Adipocyte (in vitro differentiated cells): ENCODE results near the gene GAD1.
A peak's percentile ranks its signal among the peaks of the same experiment; 100 is the strongest.

Source experiments
- DNase-seq: peaks from one replicate; pipeline ENCODE4 v3.0.0-alpha.2; 2015; ENCODE audit warnings: low read depth
- H3K27me3 ChIP-seq: replicated peaks from 2 replicates; pipeline ENCODE4 v1.7.0; 2013; ENCODE audit warnings: mild to moderate bottlenecking, low read length, moderate library complexity; ENCODE audit not compliant: control insufficient read depth, insufficient read depth
- H3K36me3 ChIP-seq: 2 replicates; pipeline ENCODE4 v1.7.0; 2013; ENCODE audit warnings: low read length, mild to moderate bottlenecking, moderate library complexity; ENCODE audit not compliant: control insufficient read depth, insufficient read depth, severe bottlenecking
- H3K4me1 ChIP-seq: 2 replicates; pipeline ENCODE4 v1.7.0; 2013; ENCODE audit warnings: mild to moderate bottlenecking, low read length, moderate library complexity; ENCODE audit not compliant: control insufficient read depth, insufficient read depth
- H3K4me3 ChIP-seq: 2 replicates; pipeline ENCODE4 v1.7.0; 2013; ENCODE audit warnings: mild to moderate bottlenecking, low read length, moderate library complexity
- H3K9ac ChIP-seq: 2 replicates; pipeline ENCODE4 v1.7.0; 2013; ENCODE audit warnings: mild to moderate bottlenecking, low read length, moderate library complexity
- H3K9me3 ChIP-seq: 2 replicates; pipeline ENCODE4 v1.7.0; 2013; ENCODE audit warnings: mild to moderate bottlenecking, low read length, moderate library complexity; ENCODE audit not compliant: control insufficient read depth

GAD1 gene

DNA sequence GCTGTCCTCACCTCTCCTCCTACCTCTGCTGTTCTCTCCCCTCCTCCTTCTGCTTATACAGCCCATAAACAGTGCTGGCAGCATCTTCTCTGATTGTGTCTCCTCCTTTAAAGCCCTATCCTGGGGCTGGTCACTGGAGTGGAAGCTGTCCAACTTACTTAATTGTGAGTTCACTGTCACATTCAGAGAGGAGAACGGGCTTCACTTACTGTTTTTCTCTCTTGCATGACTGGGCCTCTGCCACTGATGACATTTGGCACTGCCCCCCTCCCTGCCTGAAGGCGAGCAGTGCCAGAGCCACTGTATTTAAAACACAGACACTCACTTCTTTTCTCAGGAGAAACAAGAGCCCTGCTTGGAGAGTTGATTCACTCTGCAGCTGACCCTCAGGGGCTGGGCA is 12.3 kb downstream of the GAD1 start:
- no peaks in the 10 kb centered on the region for H3K9me3 ChIP-seq
- no peak for DNase-seq
- peaks cover 7% of the 10 kb centered on the region for H3K4me1 ChIP-seq
- H3K4me3 ChIP-seq, result no peak overlapping the region
- peaks cover 42% of the 10 kb centered on the region for H3K27me3 ChIP-seq
- H3K9ac ChIP-seq, result no peak overlapping the region
- H3K36me3 ChIP-seq, result no peaks in the 10 kb centered on the region

DNA sequence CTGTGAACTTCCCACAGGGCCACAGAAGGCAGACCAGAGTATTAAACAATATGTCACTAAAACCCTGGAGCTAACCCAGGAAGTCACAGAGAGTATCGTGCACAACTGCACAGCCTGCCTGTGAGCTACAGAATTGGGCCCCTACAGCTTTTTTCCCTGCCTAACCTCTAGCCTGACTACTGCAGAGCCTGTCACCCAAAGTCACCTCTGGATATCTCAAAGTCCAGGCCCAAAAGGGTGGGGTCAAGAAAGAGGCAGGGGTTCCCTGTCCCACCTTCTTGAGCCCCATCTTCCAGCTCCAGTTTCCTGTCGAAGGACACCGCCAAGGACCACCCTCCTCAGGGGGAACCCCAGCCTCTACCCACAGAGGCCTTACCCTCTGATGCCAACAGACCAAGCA is 13.5 kb downstream of the GAD1 start:
- Histone ChIP-seq H3K27me3 (peaks cover 33% of the 10 kb centered on the region), H3K9ac (no peak overlapping the region), H3K9me3 (no peaks in the 10 kb centered on the region), H3K36me3 (no peaks in the 10 kb centered on the region), H3K4me3 (no peak overlapping the region), H3K4me1 (peaks cover 7% of the 10 kb centered on the region)
- no peak for DNase-seq

DNA sequence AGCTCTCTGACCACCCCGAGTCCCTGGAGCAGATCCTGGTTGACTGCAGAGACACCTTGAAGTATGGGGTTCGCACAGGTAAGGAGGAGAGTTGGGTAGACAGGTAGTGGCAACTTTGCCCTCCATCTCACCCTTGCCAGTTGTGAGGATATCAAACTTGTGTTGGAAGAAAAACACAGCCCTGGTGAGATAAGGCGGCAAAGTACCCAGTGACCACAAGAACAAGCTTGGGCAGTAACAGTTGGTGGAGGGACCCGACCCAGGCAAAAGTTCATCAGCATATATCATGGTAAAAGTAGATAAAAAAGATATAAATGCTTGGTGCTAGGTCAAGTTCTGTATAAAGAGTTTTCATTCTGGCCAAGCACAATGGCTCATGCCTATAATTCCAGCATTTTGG is 14.4 kb downstream of the GAD1 start:
- Histone ChIP-seq H3K36me3 (no peaks in the 10 kb centered on the region), H3K27me3 (peaks cover 25% of the 10 kb centered on the region), H3K4me3 (no peak overlapping the region), H3K9ac (no peak overlapping the region), H3K4me1 (peaks cover 7% of the 10 kb centered on the region), H3K9me3 (no peaks in the 10 kb centered on the region)
- no peak for DNase-seq

DNA sequence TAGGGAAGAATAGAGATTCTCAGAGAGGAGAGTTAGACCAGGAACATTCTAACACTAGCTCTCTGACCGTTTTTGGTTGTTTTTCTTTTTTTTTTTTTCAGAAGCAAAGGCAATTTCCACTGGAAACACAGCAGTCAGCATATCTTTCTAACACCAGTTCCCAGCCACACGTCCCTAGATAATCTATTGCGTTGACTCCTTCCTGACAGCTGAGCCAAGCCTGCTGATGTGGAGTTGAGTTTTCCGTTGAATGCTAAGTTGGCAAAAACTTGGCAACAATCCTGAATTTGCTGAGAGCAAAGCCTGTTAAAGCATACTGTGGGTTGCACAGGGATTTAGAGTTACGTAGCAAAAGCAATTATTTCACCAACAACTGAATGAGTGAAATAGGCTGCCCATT is 19.3 kb downstream of the GAD1 start:
- Histone ChIP-seq H3K36me3 (no peaks in the 10 kb centered on the region), H3K4me3 (no peak overlapping the region), H3K9ac (no peak overlapping the region), H3K27me3 (no peaks in the 10 kb centered on the region), H3K9me3 (no peaks in the 10 kb centered on the region), H3K4me1 (peaks cover 11% of the 10 kb centered on the region)
- DNase-seq, result no peak

DNA sequence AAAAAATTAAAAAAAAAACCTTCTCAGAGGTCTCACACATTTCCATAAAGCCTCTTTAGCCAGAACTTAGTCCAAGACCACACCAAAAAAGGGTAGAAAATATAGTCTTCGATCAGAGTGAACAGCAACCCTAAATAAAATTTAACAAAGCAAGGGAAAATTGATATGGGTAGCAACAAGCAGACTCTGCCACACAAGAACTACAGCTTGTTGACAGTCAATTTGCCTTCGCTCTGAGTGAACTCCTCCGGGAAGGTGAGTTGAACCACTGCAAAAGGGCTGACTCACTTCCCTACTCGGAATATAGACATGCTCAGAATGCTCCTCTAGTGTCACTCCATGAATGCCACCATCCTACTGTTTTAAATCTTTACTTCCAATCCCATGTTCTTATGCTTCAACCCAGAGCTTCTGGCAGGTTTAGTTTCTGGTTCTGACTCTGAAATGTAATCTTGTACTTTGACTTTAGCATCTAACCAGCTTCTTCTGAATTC is 24.1 kb downstream of the GAD1 start:
- H3K9me3 ChIP-seq, result no peaks in the 10 kb centered on the region
- H3K4me3 ChIP-seq, result no peak overlapping the region
- no peaks in the 10 kb centered on the region for H3K27me3 ChIP-seq
- no peak overlapping the region for H3K9ac ChIP-seq
- H3K4me1 ChIP-seq, result peaks cover 13% of the 10 kb centered on the region
- H3K36me3 ChIP-seq, result no peaks in the 10 kb centered on the region
- no peak for DNase-seq

DNA sequence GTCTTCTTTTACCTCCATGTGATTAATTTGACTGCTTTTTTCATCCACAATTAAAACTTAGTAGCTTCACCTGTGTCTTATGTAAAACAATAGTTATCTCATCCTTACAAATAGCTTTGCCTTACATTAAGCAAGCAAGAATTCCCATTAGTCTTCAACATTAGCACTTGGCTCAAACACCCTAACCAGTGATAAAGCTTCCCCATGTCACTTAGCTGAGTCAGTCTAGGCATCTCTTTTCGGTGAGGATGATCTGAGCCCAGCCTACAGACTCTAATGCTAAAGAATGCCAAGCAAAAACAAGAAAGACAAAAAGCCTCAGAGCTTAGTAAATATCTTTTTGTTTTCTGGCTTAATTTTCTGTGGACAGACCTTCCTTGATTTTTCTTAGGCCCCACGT is 26.1 kb downstream of the GAD1 start:
- peaks cover 15% of the 10 kb centered on the region for H3K4me1 ChIP-seq
- no peak overlapping the region for H3K9ac ChIP-seq
- H3K9me3 ChIP-seq, result no peaks in the 10 kb centered on the region
- no peaks in the 10 kb centered on the region for H3K36me3 ChIP-seq
- H3K27me3 ChIP-seq, result no peaks in the 10 kb centered on the region
- no peak overlapping the region for H3K4me3 ChIP-seq
- peak; percentile 20 for DNase-seq

DNA sequence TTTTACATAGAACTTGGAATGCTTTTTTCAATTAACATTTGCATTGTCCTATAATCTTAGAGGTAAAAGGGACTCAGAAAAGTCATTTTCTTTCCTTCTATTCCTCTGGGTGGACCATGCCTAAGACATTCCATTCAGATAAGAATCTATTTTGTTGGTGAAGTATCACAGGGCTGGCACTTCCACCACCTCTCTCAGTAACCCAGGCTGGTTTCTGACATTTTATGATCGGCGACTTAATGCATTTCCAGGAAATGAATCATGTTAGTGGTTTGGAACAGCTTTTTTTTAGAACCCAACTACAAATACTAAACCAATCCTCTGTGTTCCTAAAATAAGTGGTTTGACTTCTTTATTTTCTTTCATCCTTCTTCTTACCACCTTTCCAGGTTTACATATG is 27.0 kb downstream of the GAD1 start:
- DNase-seq, result peak; percentile 27
- no peaks in the 10 kb centered on the region for H3K36me3 ChIP-seq
- no peak overlapping the region for H3K9ac ChIP-seq
- H3K4me3 ChIP-seq, result no peak overlapping the region
- no peaks in the 10 kb centered on the region for H3K9me3 ChIP-seq
- peaks cover 13% of the 10 kb centered on the region for H3K4me1 ChIP-seq
- no peaks in the 10 kb centered on the region for H3K27me3 ChIP-seq

DNA sequence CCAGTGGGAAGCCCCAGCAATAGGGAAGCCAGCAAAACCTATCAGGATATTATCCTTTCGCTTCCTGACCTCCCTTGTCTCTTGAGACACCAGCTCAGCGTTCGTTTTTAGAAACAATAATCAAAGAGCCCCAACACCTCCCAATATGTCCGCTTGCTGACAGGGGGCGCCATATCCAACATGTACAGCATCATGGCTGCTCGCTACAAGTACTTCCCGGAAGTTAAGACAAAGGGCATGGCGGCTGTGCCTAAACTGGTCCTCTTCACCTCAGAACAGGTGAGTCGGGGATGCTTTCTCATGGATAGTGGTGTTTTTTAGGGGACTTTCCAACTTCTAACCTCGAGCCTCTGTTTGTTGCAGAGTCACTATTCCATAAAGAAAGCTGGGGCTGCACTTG is 28.7 kb downstream of the GAD1 start:
- no peak overlapping the region for H3K9ac ChIP-seq
- no peak for DNase-seq

DNA sequence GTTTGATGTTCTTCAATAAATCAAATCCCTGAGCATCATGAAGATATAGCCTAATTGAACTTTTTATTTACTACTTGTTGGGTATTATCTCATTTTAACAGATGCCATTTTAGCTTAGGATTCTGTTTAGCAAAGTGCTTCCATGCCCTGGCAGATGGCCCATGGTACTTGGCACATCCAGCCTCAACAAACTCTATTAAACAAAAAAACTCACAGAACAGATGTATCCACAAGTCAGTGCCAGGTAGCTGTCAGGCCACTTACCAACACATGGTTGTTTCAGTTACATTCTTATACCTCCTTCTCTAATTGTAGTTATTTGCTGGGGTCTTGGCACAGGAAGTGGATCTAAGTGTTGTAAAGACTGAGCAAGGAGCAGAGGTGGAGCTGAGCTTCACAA is 29.6 kb downstream of the GAD1 start:
- H3K27me3 ChIP-seq, result no peaks in the 10 kb centered on the region
- H3K9me3 ChIP-seq, result no peaks in the 10 kb centered on the region
- H3K4me1 ChIP-seq, result peaks cover 15% of the 10 kb centered on the region
- no peak overlapping the region for H3K9ac ChIP-seq
- no peaks in the 10 kb centered on the region for H3K36me3 ChIP-seq
- no peak for DNase-seq
- no peak overlapping the region for H3K4me3 ChIP-seq

More for the DNA sequence above, 28.7 kb downstream of the GAD1 start:
- Histone ChIP-seq H3K4me1 (peaks cover 15% of the 10 kb centered on the region), H3K36me3 (no peaks in the 10 kb centered on the region), H3K27me3 (no peaks in the 10 kb centered on the region), H3K9me3 (no peaks in the 10 kb centered on the region), H3K4me3 (no peak overlapping the region)

DNA sequence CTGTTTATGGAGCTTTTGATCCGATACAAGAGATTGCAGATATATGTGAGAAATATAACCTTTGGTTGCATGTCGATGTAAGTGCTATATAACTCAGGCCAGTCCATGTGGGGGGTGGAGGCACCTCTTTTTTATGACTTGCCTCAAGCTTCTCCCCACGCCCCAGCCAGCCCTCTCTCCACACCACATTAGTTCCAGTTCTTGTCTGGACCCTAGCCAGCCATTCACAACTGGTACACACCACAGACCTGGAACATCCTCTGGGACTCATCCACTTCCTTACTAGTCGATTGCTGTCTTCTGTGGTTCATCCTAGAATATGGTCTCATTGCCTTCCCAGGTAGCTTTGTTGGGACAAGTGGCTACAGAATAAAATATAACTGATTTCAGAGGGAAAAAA is 31.0 kb downstream of the GAD1 start:
- Histone ChIP-seq H3K4me3 (no peak overlapping the region), H3K4me1 (peaks cover 15% of the 10 kb centered on the region), H3K9me3 (no peaks in the 10 kb centered on the region), H3K36me3 (no peaks in the 10 kb centered on the region), H3K27me3 (no peaks in the 10 kb centered on the region), H3K9ac (no peak overlapping the region)
- DNase-seq, result no peak

DNA sequence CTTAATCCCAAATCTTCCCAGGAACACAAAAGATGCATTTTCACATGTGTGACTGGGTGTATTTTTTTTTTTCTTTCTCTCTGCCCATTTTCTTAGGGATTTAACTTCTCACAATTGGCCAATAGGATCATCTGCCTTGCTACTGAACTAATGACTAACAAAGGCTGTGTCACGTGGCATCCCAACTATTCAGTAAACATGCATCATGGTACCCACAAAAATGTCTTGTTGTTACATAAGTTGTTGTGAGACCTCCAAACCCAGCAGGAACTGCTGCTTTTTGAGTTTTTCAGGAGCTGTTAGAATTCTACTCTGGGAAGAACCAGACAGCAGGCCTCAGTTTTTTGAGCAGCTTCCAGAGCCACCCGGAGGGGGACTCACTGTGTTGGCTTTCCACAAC is 31.9 kb downstream of the GAD1 start:
- no peaks in the 10 kb centered on the region for H3K9me3 ChIP-seq
- peaks cover 8% of the 10 kb centered on the region for H3K4me1 ChIP-seq
- H3K27me3 ChIP-seq, result no peaks in the 10 kb centered on the region
- DNase-seq, result no peak
- no peak overlapping the region for H3K9ac ChIP-seq
- no peaks in the 10 kb centered on the region for H3K36me3 ChIP-seq
- H3K4me3 ChIP-seq, result no peak overlapping the region

DNA sequence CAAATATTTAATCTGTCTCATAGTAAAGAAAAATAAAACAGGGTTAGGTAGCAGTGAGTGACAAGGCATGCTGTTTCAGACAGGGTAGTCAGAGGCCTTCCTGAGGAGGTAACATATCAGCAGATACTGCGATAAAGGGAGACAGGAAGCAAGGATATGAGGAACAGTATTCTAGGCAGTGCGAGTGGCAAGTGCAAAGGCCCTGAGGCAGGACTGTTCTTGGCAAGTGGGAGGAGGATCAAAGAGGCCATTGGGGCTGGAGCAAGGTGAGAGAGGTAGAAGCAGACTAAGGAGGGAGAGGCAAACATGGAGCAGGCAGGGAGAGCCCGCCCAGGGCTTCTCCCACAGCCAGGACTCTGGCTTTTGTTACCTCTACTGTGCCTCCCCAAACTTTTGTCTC is 33.6 kb downstream of the GAD1 start:
- no peaks in the 10 kb centered on the region for H3K36me3 ChIP-seq
- no peaks in the 10 kb centered on the region for H3K9me3 ChIP-seq
- no peaks in the 10 kb centered on the region for H3K27me3 ChIP-seq
- H3K4me1 ChIP-seq, result peaks cover 6% of the 10 kb centered on the region
- H3K4me3 ChIP-seq, result no peak overlapping the region
- no peak overlapping the region for H3K9ac ChIP-seq
- DNase-seq, result no peak
